ENCODE results near the gene PIP4P1.
"Not testable (repeated sequence)": the region's sequence is repeated elsewhere in the genome, so short reads cannot be mapped to it uniquely, and the experiment has no call there.

The PIP4P1 gene

DNA sequence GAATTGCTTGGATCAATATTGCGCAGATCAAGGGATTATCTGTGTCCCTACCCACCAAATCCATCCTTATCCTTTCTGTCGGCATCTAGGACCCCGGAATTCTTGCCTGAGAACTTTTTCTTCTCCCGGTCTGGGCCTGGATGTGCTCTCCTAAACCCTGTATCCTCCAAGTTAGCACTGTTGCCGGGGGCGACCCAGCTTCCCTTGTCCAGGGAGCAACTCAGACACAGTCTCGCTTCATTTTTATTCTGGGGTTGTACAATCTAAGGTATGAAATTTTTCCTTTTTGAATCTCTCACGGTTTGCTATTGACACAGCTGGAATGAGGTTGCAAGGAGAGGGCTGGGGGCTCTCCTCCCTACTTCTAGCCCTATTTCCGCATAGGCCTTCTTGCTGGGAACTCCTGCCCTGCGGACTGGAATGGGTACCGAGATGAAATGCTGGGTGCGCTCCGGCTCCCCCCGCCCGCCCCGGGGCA lies 7.6 kb upstream of the PIP4P1 start:
- H3K9me3 Mint-ChIP-seq: no peaks in the 10 kb centered on the region
- no peaks in the 10 kb centered on the region for H3K27me3 Mint-ChIP-seq
- H3K36me3 Mint-ChIP-seq: peaks cover 20 to 35% of the 10 kb centered on the region in 2 donors
- H3K27ac Mint-ChIP-seq: peak overlapping the region; percentile 100
- DNase-seq (no peak), ATAC-seq (replicated peaks) (no peak)
- peaks cover 34 to 49% of the 10 kb centered on the region in 2 donors for H3K4me1 Mint-ChIP-seq
- H3K4me3 Mint-ChIP-seq: peak overlapping the region; percentile 97 to 99

DNA sequence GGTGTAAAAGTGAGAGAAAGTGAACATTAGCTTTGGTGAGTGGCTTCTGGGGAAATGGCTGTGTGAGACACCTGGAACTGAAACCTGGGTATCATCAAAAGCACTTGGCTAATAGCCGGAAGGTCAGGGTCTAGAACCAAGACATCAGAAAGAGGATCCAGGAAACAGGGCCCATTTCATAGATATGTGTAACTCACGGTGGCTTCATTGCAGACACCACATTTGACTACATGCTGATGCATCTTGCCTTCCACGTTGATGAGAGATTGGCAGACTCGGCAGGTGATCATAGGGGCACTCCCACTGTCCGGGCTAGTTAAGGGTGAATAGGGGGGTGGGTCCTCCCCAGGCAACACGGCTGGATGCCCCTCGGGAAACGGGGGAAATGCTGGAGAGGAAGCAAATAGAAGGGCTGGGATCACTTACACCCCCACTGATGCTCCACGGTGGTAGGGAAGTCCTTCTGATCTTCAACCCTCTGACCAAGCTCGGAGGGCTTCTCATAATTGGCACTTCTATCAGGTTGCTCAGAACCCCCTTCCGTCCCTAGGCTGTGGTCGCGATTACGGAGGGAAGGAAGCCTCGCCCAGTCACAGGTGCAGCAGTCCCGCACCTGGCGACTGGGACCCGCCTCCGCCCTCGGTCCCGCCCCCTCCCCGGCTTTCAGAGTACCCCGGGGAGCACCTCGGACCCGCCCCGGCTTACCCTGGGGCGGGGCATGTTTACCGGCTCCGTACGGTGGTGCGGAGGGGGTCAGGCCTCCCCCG lies 593 bp downstream of the PIP4P1 start:
- H3K4me1 Mint-ChIP-seq: peaks cover 31 to 40% of the 10 kb centered on the region in 2 donors
- no peaks in the 10 kb centered on the region for H3K27me3 Mint-ChIP-seq
- H3K27ac Mint-ChIP-seq: peak overlapping the region; percentile 99
- peaks cover 32 to 33% of the 10 kb centered on the region in 2 donors for H3K36me3 Mint-ChIP-seq
- DNase-seq: peak; percentile 63
- ATAC-seq (replicated peaks): peak; percentile 38 to 51
- H3K4me3 Mint-ChIP-seq: peak overlapping the region; percentile 93 to 100
- peaks cover 3 to 5% of the 10 kb centered on the region in 2 donors for H3K9me3 Mint-ChIP-seq

DNA sequence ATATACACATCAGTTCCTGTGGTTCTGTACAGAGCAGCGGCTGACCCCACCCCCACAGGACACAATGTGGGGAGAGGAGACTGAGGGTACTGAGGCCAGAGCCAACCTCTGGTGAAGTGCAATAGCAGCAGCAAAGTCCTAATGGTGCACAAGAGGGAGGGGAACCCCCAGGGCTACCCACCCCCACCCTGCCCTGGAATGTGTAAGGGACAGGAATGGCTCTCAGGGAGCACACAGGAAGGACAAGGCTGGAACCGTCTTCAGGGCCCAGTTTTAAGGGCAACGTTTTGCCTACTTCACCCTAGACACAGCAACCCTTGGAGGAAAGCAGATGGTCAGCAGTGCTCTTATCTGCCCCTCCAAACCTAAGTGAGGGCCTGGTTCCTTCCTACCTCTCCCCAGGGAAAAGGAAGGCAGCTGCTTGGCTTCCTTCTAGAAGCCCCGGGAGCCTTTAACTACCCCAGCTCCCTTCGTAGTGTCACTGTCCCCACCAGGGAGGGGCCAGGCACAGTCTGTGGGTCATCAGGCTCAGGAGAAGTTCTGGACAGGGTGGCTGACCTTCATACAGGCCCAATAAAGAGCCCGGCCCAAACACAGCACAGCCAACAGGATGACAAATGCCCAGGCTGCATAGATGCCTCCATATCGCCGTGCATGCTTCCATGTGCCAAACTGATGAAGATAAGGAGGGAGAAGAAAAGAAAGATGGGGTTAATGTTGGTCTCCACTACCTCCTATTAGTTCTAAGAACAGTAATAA lies 3.0 kb downstream of the PIP4P1 start:
- no peak for DNase-seq
- peaks cover 32 to 33% of the 10 kb centered on the region in 2 donors for H3K36me3 Mint-ChIP-seq
- no peaks in the 10 kb centered on the region for H3K27me3 Mint-ChIP-seq
- peaks cover 24% of the 10 kb centered on the region in 2 donors for H3K4me1 Mint-ChIP-seq
- peak overlapping the region in 1 of 2 donors; percentile 15 for H3K4me3 Mint-ChIP-seq
- H3K9me3 Mint-ChIP-seq: peaks cover 3 to 5% of the 10 kb centered on the region in 2 donors
- peak overlapping the region; percentile 63 for H3K27ac Mint-ChIP-seq
- no peak for ATAC-seq (replicated peaks)

DNA sequence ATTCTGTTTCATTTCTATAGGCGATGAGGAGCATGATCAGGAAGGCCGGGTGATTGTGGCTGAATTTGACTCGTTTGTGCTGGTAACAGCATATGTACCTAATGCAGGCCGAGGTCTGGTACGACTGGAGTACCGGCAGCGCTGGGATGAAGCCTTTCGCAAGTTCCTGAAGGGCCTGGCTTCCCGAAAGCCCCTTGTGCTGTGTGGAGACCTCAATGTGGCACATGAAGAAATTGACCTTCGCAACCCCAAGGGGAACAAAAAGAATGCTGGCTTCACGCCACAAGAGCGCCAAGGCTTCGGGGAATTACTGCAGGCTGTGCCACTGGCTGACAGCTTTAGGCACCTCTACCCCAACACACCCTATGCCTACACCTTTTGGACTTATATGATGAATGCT lies 4.3 kb downstream of the PIP4P1 start:
- ATAC-seq (replicated peaks): no peak
- no peak for DNase-seq
- peaks cover 32 to 40% of the 10 kb centered on the region in 2 donors for H3K36me3 Mint-ChIP-seq
- H3K27me3 Mint-ChIP-seq: no peaks in the 10 kb centered on the region
- H3K4me1 Mint-ChIP-seq: peaks cover 22 to 25% of the 10 kb centered on the region in 2 donors
- H3K4me3 Mint-ChIP-seq: no peak overlapping the region
- H3K9me3 Mint-ChIP-seq: peaks cover 3 to 5% of the 10 kb centered on the region in 2 donors
- H3K27ac Mint-ChIP-seq: peak overlapping the region; percentile 87

DNA sequence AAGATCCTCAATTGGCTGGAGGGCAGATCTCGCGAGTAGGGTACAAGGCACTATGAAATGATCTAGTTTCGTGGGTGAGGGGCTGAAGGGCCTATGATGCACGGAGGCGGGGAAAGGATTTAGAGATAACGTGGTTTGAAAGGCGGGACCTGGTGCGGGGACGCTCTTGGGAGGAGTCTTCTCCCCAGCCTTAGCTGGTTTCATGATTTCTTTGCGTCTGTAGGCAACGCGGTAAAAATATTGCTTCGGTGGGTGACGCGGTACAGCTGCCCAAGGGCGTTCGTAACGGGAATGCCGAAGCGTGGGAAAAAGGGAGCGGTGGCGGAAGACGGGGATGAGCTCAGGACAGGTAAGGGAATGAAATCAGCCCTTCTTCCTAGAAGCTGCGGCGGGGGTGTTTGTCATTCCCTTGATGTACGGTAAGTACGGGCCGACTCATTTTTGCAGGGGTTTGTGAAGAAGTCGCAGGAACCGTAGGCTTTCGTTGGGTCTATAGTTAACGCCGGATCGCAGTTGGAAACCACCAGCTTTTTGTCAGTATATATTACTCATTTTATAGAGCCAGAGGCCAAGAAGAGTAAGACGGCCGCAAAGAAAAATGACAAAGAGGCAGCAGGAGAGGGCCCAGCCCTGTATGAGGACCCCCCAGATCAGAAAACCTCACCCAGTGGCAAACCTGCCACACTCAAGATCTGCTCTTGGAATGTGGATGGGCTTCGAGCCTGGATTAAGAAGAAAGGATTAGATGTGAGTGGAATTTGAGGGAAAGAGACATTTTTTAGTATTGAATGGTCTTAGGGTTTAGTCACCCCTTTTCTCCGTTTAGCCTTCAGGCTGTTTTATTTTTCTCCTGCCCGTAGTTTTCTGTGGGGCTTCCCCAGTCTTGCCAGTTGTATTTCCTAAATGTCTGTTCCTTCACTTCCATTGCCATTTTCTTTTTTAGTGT lies 5.6 kb downstream of the PIP4P1 start:
- peak; percentile 74 for ATAC-seq (replicated peaks)
- Mint-ChIP-seq H3K4me1 (peaks cover 22 to 23% of the 10 kb centered on the region in 2 donors), H3K27ac (no peak overlapping the region), H3K9me3 (no peaks in the 10 kb centered on the region), H3K36me3 (peaks cover 33 to 39% of the 10 kb centered on the region in 2 donors), H3K27me3 (no peaks in the 10 kb centered on the region), H3K4me3 (no peak overlapping the region)
- DNase-seq: no peak

DNA sequence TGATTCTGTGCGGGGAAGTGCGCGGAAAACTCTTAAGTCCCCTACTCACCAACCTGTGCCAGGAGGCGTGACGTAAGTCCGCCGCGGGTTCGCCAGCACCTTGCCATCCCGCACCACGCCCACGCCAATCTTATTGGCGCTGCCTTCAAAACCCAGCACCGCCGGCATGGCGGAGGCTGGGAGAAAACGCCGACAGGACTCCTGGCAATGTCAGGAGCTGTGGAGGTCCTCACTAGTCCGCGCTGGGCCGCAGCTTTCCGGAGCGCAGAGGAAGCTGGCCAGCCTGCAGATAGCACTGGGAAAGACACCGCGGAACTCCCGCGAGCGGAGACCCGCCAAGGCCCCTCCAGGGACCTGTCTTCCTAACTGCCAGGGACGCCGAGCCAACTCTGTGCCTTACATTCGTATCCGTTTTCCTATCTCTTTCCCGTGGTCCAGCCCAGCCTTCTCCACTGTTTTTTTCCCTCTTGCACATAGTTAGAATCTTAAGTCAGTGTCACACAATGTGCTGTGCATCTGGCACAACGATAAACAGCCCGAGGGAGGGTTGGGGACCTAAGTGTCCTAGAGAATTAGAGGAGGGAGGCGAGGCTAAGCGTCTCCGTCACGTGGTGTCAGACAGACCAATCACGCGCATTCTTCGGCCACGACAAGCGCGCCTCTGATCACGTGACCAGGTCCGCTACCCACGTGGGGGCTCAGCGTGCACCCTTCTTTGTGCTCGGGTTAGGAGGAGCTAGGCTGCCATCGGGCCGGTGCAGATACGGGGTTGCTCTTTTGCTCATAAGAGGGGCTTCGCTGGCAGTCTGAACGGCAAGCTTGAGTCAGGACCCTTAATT lies 6.5 kb downstream of the PIP4P1 start, which contains the start of the genes APEX1 and OSGEP:
Gene APEX1, plus strand, starts transcription at position 711 of the 839 bp plus-strand sequence. CDS start 420 bp downstream, outside the sequence.
Gene OSGEP, minus strand, starts transcription at position 297 of the 839 bp plus-strand sequence. Its CDS starts 129 bp downstream, at position 168.
- Mint-ChIP-seq H3K36me3 (peaks cover 29 to 36% of the 10 kb centered on the region in 2 donors), H3K4me3 (peak within 1 kb of the TSS in 1 of 2 donors; percentile 19), H3K4me1 (peaks cover 15 to 17% of the 10 kb centered on the region in 2 donors), H3K9me3 (no peaks in the 10 kb centered on the region), H3K27me3 (no peaks in the 10 kb centered on the region), H3K27ac (no peak within 1 kb of the TSS)
- peak; percentile 98 for DNase-seq
- ATAC-seq (replicated peaks): peak; percentile 90

DNA sequence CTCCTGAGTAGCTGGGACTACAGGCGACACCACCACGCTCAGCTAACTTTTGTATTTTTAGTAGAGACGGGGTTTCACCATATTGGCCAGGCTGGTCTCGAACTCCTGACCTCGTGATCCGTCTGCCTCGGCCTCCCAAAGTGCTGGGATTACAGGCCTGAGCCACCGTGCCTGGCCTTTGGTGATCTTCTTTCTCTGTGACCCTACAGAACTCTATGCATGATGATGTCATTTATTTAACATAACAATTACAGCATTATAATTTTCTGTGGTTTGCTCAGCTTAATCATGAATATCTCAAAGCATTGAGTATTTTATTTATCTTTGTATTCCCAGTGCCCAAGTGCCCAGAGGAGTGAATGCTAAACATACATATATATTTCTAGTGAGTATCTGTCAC lies 8.4 kb downstream of the PIP4P1 start:
- not testable (repeated sequence) for H3K9me3 Mint-ChIP-seq; H3K27ac Mint-ChIP-seq; DNase-seq; H3K4me3 Mint-ChIP-seq; H3K27me3 Mint-ChIP-seq; ATAC-seq (replicated peaks)
- H3K4me1 Mint-ChIP-seq: peaks cover 5 to 11% of the 10 kb centered on the region in 2 donors
- peaks cover 32 to 34% of the 10 kb centered on the region in 2 donors for H3K36me3 Mint-ChIP-seq

DNA sequence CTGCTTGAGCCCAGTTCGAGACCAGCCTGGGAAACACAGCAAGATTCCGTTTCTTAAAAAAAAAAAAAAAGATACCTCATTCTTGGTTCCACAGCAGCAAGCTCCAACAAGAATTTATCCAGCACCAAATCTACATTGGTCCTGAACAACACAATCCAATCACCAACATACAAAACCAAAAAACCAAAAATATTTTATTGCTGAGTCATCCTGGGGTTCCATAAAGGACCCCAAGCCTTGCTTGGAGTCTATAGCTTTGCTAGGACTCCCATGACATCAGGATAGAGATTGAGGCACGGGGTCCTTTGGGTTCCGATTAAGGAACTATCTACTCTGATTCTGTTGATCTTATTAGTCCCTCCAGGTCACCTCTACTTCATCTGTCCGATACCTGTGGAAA lies 14.3 kb downstream of the PIP4P1 start:
- peak overlapping the region; percentile 76 for H3K27ac Mint-ChIP-seq
- DNase-seq (no peak), ATAC-seq (replicated peaks) (no peak)
- no peaks in the 10 kb centered on the region for H3K27me3 Mint-ChIP-seq
- H3K9me3 Mint-ChIP-seq: no peaks in the 10 kb centered on the region
- peaks cover 36 to 47% of the 10 kb centered on the region in 2 donors for H3K36me3 Mint-ChIP-seq
- H3K4me1 Mint-ChIP-seq: peaks cover 12 to 13% of the 10 kb centered on the region in 2 donors
- H3K4me3 Mint-ChIP-seq: no peak overlapping the region

DNA sequence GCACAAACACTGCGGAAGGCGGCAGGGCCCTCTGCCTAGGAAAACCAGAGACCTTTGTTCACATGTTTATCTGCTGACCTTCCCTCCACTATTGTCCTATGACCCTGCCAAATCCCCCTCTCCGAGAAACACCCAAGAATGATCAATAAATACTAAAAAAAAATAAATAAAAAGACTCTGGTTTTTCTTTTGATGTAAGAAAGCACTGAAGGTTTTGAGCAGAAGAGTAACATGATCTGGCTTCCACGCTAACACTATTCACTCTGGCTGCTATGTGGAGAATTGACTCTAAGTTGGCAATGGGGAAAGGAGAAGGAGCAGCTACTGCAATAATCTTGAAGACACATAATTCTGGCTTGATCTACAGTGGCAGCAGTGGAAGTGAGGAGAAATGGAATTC lies 17.6 kb downstream of the PIP4P1 start:
- not testable (repeated sequence) for H3K27me3 Mint-ChIP-seq; DNase-seq; H3K9me3 Mint-ChIP-seq; H3K27ac Mint-ChIP-seq; H3K4me3 Mint-ChIP-seq; ATAC-seq (replicated peaks)
- Mint-ChIP-seq H3K36me3 (peaks cover 22 to 43% of the 10 kb centered on the region in 2 donors), H3K4me1 (peaks cover 31 to 43% of the 10 kb centered on the region in 2 donors)

DNA sequence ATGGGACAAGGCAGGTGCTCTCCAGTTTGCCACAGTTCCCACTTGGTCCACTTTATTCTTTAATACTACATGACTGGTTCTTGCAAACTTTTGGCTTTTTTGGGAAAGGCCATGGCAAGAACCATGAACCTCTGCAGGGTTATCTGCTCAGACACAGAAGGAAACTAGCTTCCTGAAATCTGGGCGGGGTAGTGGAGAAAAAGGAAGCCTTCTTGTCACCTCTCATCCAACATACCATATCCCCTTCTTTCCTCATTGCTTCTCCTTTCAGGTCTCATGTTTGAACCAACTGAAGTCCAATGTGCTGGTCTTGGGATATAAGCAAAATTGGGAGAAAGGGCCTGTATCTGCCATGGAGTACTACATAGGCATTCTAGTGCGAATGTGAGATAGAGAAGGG lies 19.8 kb downstream of the PIP4P1 start:
- no peak overlapping the region for H3K27ac Mint-ChIP-seq
- DNase-seq: no peak
- peaks cover 9 to 31% of the 10 kb centered on the region in 2 donors for H3K36me3 Mint-ChIP-seq
- no peak overlapping the region for H3K4me3 Mint-ChIP-seq
- peaks cover 41 to 57% of the 10 kb centered on the region in 2 donors for H3K4me1 Mint-ChIP-seq
- no peak for ATAC-seq (replicated peaks)
- peaks cover 0 to 10% of the 10 kb centered on the region in 2 donors for H3K9me3 Mint-ChIP-seq
- no peaks in the 10 kb centered on the region for H3K27me3 Mint-ChIP-seq

DNA sequence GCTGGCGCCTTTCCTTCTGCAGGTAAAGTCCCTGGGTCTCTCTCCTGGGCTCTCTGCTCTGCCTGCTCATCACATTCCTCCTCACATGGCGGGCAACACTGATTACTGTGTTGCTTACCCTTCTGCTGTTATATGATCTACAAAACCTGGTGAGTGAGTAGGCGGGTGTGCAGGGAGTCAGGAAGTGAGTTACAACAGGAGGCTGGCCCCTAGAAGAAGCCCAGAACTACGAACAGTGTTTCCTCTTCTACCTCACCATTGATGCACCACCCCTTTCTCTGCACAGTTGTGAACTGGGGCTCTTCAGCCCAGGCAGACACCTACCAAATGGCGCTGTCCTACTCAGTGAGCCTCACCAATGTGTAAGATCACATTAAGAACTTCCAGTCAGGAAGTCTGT lies 20.4 kb downstream of the PIP4P1 start:
- H3K36me3 Mint-ChIP-seq: peaks cover 9 to 31% of the 10 kb centered on the region in 2 donors
- H3K27ac Mint-ChIP-seq: peak overlapping the region; percentile 72
- no peak overlapping the region for H3K4me3 Mint-ChIP-seq
- no peaks in the 10 kb centered on the region for H3K27me3 Mint-ChIP-seq
- ATAC-seq (replicated peaks) (peak; percentile 71 to 74), DNase-seq (no peak)
- peaks cover 41 to 57% of the 10 kb centered on the region in 2 donors for H3K4me1 Mint-ChIP-seq
- peaks cover 0 to 10% of the 10 kb centered on the region in 2 donors for H3K9me3 Mint-ChIP-seq

DNA sequence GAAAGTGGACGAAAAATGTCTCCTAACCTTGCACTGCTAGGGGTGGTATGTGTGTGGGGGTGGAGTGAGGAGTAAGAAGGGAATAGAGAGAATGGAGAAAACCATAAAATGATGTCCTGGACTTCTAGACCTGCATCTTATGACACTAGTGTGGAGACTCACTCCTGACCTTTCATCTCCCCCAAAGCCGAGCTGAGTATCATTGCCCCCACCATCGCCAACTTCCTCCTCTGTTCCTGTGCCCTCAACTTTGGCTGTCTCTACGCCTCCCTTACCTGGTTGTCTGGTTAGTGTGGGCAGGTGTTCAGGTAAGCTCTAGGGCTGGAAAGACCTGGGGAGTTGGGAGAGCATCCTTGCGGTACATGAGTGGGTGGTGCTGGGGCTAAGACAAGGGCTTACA lies 20.8 kb downstream of the PIP4P1 start:
- Mint-ChIP-seq H3K4me3 (no peak overlapping the region), H3K9me3 (peaks cover 0 to 10% of the 10 kb centered on the region in 2 donors), H3K27ac (peak overlapping the region; percentile 72), H3K27me3 (no peaks in the 10 kb centered on the region), H3K36me3 (peaks cover 9 to 31% of the 10 kb centered on the region in 2 donors), H3K4me1 (peaks cover 44 to 60% of the 10 kb centered on the region in 2 donors)
- ATAC-seq (replicated peaks) (peak; percentile 9 to 46), DNase-seq (no peak)

DNA sequence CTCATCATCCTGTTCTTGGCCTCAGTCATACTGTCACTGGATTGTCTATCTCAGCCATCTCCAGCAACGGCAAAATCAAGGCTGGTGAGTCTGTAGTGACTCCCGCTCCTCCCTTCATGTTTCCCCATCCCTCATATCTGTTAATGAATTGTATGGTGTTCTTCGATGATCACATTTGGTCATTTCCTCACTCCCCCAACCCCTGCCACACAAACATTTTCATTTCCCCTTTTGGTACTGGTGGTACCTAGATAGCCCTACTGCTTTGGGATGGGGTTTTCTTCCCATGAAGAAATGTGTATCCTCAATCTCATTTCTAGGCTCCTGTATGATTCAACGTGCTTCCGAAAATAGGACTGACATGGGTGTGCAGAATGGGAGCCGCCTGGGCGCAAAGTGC lies 22.6 kb downstream of the PIP4P1 start:
- Mint-ChIP-seq H3K4me1 (peaks cover 46 to 66% of the 10 kb centered on the region in 2 donors), H3K4me3 (peak overlapping the region in 1 of 2 donors; percentile 2), H3K9me3 (peaks cover 0 to 10% of the 10 kb centered on the region in 2 donors), H3K27me3 (no peaks in the 10 kb centered on the region), H3K36me3 (peaks cover 11 to 31% of the 10 kb centered on the region in 2 donors), H3K27ac (peak overlapping the region; percentile 0)
- DNase-seq: no peak
- ATAC-seq (replicated peaks): peak; percentile 57 to 65
